Fibroblast of gingiva (primary cell): ENCODE data around the gene CUX1.
"Not testable (repeated sequence)": the region's sequence is repeated elsewhere in the genome, so short reads cannot be mapped to it uniquely, and the experiment has no call there.

Experiments used
- DNase-seq: peaks from one replicate; pipeline ENCODE4 v3.0.0-alpha.2; 2011; ENCODE audit warnings: low read depth

Gene CUX1

DNA sequence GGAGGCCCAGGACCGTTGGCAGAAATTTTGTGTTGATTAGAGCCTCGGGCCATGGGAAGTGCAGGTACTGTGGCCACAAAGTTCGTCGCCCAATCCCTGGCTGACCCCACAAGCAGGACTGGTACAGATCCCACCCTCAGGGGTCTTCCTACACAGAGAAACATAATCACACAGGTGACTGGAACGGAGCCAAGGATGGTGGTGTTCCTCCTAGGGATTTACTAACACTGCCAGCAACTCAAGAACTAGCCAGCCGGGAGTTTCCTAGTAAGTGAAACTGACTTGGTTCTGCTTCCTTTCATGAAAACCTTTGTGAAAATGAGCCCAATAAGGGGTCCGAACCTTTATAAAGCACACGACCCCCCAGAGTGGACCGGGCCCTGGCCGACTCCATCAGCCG is 5.7 kb downstream of the CUX1 start:
- no peak for DNase-seq

DNA sequence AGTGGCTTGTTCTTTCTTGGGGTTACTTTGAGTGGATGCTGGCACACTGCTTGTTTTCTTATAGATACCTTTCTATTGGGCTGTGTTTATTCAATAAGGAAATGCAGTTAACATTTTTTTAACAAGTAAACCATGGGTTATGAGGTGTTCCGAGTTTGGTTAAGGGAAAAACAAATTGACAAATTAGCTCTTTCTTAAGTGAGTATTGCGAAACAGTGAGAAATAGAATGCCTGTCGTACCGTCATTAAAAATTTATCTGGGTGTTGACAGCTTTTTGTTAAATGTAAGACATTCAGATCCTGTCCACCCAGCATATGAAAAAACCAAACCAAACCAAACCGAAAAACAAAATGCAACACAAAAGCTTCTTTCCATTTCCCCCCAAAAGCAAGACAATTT is 6.2 kb downstream of the CUX1 start:
- DNase-seq: no peak

DNA sequence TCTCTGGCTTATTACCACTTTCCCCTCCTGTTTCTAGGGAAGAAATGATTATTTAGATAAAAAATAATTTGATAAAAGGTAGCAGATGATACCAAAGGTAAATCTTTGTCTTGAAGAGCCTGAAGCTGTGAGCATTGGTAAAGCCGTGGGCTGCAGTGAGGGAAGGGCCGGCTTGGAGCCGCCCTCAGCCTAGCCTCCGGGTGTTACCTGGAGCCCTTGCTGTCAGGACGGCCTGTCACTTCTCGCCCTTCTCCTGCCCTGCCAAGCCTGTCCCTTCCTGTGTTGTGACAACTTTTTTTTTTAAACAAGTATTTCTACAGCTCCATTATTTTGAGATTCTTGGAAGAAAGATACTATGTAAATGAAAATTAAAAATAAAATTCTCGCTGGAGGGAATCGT is 7.0 kb downstream of the CUX1 start:
- no peak for DNase-seq

DNA sequence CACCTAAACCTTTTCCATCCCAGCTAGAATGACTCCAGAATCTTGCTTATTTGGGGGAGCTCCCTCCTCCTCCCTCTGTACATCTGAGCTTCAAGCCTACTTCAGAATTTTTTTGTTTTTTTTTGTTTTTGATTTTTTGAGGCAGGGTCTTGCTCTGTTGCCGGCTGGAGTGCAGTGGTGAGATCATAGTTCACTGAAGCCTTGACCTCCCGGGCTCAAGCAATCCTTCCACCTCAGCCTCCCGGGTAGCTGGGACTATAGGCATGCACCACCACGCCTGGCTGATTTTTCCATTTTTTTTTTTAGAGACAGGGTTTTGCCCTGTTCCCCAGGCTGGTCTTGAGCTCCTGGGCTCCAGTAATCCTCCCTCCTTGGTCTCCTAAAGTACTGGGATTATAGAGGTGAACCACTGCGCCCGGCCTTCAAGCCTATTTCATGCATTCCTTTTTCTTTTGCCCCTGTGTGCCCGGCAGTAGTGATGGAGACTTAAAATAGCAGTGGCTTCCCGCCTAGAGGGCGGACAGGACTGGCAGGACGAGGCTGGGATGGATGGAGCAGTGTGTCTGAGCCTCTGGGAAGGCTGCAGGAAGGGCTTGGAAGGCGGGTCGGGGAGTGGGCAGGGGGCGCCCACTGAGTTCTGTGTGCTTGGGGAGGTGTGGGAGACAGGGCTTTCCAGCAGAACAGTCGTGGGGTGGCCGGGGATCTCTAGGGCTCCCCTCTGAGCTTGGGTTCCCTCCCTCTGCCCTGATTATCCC is 8.8 kb downstream of the CUX1 start:
- no peak for DNase-seq

DNA sequence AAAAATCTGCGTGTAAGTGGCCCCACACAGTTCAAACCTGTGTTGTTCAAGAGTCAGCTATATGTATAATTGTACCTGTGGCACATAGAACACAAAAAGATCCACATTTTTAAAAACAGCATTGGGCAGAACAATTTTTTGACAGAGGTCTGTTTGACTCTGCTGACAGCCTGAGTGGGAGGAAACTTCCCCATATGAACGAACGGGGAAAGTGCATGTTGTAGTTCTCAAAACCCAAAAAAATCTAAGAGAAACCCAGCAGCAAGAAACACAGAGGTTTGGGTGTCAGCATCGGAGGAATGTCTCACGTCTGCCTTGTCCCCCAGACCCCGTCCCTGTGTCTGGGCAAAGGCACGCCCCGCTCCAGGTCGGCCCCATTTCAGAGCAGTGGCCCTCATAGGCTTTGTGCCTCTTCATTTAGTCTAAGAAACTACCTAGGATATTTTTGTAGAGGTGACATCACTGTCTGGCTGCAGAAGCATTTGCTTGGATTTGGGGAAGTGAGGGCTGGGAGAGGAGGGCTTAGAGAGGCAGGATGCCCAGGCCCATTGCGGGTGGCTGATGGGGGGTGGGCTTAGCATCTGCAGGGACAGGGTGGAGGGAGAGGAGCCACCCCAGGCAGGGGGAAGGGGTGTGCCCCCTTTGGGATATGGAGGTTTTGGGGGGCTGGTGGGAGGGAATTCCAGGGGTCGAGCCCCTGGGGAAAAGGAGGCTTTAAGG is 11.0 kb downstream of the CUX1 start:
- no peak for DNase-seq

DNA sequence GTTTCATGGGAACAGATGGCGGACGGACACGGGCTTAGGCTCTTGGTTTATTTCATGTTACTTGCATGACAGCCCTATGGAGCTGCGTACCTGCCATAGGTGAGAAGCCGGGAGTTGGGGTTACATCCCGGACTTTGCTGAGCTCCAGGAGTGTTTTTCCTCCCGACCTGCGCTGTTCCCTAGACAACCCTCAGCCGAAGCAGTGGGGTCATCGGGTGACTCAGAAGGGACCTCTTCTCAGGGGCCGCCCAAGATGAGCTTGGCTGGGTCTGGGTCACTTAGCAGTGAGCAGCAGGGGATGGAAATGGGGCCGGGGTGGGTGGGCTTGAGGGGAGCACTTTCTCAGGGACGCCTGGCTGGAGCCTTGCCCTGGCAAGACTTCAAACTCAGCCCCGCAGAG is 11.9 kb downstream of the CUX1 start:
- DNase-seq: no peak

DNA sequence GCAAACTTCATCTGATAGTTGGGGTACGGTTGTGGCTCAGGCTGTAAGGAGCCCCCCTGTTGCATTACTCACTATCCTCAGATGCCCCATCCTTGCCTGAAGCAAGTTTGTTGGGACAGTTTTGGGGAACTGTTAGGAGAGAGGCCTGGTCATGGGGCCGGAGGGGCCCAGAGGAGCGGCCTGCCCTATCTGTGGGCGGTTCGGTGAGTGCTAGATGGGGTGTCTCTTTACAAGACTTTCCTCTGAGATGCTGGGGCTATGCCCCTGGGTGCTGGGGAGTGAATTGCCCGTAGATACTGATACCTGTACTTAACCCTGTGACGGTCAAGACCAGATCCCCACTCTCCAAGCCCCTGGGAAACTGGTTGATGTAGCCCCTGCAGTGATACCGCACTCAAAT is 12.4 kb downstream of the CUX1 start:
- no peak for DNase-seq

DNA sequence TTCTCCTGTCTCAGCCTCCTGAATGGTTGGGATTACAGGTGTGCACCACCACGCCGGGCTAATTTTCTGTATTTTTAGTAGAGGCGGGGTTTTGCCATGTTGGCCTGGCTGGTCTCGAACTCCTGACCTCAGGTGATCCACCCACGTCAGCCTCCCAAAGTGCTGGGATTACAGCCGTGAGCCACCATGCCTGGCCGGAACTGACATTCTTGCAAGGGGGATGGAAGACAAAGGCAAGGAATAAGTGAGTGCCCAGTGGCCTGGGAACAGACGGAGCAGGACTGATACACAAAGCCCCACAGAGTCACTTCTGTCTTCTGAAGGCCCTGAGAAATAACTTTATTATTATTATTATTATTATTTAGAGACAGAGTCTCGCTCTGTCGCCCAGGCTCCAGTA is 14.0 kb downstream of the CUX1 start:
- not testable (repeated sequence) for DNase-seq

DNA sequence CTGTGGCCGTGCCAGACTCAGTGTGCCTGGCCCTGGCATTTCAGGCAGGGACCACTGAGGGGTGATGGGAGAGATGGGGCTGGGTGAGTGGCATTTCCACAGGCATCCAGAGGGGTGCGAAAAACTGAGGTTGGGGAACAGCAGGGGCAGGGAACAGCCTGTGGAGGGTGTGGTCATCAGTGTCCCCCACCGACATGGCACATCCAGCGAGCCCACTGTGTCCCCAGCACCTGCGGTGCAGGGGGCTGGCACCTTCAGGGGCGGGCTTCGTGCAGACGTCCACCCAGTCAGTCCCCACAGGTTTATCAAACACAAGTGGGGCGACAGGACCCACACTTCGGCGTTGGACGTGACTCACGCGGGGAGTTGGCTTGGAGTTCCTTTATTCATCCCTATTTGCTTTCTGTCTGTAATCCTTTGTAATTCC is 14.8 kb downstream of the CUX1 start:
- DNase-seq: no peak

DNA sequence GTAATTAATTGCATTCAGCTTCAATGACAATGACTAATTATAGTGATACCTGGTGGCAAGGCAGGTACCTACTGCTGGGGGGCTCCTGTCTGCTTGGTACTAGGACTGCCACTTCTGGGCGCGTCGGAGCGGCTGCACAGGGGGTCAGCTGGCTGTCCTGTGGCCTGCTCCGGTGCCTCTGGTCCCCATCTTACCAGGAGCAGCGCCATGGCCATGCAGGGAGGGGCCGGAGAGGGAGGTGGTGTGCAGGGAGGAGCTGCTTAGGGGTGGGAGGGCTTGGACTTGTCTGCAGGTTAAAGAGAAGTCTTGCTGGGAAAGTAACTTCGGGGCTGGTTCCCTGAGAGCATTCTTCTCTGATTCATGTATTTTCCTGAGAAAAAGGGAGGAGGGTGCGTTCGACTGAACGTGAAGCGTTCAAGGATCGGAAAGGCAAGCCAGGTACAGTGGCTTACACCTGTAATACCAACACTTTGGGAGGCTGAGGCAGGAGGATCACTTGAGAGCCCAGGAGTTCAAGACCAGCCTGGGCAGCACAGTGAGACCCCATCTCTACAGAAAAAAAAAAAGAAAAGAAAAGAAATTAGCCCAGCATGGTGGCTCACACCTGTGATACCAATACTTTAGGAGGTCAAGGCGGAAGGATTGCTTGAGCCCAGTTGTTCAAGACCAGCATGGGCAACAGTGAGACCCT is 15.4 kb downstream of the CUX1 start:
- no peak for DNase-seq

DNA sequence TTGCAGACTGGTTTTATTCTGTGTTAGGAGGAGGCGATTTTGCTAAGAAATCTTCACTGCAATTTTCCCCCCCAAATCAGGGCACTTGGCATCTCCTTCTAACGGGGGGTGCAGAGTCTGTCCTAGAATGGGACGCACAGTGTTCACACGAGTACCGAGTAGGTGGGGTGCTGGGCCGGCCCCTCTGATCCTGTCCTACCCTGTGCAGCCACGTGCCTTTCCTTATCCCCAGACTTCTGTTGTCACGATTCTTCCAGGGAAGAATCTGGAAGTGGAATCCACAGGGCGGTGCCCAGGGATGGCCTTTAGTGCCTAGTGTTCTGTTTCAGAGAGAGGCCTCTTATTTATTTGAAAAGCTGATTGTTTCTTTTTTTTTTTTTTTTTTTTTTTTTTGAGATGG is 16.4 kb downstream of the CUX1 start:
- DNase-seq: no peak

DNA sequence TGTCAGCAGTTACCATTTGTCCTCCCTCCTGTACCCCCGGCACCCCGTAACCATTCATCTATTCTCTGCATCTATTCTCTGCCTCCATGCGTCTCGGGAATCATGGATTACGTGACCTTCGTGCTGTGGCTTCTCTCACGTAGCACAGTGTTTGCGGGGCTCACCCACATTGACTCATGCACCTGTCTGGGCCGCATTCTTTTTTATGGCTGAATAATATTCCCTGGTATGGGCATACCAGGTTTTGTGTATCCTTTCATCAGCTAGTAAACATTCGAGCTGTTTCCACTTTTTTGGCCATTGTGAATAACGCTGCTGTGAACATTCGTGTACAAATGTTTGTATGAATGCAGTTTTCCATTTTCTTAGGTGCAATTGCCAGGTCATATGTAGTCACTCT is 17.7 kb downstream of the CUX1 start:
- DNase-seq: no peak

DNA sequence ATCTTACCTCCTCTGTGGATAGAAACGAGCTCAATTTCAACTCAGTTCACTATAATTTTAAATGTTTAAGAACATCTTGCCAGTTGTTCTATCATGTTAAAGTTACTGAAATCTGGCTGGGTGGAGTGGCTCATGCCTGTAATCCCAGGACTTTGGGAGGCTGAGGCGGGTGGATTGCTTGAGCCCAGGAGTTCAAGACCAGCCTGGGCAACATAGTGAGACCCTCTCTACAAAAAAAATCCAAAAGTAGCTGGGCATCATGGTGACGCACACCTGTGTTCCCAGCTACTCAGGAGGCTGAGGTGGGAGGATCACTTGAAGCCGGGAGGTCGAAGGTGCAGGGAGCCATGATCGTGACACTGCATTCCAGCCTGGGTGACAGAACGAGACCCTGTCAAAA is 20.0 kb downstream of the CUX1 start:
- not testable (repeated sequence) for DNase-seq

DNA sequence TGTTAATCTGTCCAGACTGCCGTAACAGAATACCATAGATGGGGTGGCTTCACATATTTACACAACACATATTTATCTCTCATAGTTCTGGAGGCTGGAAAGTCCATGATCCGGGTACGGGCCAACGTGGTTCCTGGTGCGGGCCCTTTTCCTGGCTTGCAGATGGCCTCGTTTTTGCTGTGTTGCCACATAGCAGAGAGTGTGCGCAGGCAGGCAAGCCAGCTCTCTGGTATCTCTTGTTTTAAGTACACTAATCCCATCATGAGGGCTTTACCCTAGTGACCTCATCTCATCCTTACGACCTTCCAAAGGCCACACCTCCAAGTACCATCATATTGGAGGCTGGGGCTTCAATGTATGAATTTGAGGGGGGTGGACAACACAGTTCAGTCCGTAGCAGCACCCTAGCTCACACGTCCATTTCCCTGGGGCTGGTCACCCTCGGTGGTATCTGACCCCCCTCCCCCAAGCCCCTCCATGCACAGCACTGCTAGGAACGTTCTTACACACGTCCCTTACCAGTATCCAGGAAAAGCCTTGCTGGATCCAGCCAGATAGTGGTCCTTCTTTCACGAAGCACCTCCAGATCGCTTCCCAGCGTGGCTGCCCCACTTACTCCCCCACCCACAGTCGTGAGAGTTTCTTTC is 21.5 kb downstream of the CUX1 start:
- no peak for DNase-seq

DNA sequence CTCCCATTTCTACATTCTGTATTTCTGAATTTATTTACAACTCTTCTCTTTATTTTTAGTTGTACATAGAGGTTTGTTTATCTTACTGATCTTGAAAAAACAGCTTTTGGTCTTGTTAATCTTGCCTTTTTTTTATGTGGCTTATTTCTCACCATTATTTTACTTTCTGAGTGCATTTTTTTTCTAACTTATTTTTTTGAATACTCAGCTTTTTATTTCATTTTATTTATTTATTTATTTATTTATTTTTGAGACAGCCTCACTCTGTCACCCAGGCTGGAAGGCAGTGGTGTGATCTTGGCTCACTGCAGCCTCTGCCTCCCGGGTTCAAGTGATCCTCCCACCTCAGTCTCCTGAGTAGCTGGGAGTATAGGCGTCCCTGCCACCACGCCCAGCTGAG is 23.9 kb downstream of the CUX1 start:
- no peak for DNase-seq

DNA sequence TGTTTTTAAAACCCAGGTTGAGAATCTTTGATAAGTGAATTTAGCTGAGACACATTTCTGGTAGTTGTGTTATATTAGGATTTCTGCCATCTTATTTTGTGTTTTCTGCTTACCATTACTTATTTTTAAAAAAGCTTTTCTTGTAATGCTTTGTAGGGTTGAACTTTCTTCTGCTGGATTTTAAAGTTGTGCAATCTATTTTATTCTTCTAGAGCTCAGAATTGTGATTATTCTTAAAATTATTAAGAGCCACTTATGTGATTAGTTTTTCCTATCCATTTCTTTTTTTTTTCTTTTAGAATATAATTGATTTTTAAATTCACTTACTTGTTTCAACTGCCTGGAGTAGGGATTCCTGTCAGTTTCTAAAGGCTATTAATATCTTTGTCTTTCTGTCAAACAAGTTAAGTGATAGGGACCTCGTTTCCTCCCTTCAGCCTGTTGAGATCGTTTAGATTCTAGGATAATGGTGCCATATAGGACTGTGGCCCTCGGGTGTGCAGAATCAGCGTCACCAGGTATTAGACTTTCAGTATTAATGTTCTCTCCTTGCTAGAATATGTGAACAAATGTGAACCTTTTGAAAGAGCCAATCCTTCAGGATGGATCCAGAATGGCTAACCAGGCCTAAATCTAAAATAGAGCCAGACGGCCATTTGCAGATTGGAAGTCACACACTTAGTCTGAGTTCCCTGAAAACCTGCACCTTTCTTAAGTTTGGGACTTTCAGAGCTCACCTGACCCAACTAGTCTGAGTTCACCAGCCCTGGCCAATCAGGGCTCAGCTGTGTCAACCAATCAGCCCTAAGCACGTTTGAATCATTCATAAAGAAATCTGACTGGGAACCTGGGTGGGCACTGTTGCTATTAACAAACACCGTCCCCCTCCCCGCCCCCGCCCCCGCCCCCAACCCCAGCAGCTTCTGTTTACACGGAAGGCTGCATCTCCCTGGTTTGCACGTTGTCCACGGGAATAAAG is 26.2 kb downstream of the CUX1 start:
- DNase-seq: no peak

DNA sequence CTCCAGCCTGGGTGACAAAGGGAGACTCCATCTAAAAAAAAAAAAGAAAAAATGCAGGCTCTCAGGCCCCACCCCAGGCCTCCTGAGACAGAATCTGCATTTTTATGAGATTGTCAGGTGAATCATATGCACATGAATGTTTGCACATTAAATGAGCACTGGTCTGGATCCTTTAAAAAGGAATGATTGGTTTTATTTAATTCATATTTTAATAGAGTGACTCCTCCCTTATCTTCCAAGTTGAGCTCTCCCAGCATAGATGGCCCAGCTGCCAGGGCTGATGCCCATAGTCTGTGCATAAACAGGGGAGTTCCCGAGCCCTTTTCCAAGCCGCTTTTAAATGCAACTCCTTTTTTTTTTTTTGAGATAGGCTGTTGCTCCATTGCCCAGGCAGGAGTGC is 28.5 kb downstream of the CUX1 start:
- DNase-seq: no peak

DNA sequence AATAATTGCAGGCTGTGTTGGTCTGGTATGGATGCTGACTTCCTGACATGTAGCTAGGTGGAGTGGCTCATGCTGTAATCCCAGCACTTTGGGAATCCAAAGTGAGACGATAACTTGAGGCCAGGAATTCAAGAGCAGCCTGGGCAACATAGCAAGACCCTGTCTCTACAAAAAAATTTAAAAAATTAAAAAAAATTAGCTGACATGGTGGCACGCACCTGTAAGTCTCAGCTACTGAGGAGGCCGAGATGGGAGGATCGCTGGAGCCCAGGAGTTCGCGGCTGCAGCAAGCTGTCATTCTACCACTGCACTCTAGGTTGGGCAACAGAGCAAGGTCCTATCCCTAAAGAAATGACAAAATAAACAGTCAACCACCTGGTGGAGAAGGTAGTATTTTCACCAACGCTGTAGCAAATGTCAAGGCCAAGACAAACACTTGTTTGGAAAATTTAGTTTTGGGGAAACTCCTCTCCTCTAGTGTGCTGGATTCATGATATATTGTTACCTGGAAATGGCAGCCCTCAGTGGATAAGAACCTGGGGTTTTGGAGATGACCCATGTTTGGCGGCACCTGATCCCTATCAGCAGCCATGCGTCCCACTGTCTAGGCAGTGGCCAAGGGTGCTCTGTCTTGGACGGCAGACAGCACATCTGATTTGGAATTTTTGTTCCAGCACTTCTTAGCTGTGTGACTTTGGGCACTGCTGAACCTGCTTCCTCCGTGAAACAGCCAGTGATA is 29.5 kb downstream of the CUX1 start:
- no peak for DNase-seq

DNA sequence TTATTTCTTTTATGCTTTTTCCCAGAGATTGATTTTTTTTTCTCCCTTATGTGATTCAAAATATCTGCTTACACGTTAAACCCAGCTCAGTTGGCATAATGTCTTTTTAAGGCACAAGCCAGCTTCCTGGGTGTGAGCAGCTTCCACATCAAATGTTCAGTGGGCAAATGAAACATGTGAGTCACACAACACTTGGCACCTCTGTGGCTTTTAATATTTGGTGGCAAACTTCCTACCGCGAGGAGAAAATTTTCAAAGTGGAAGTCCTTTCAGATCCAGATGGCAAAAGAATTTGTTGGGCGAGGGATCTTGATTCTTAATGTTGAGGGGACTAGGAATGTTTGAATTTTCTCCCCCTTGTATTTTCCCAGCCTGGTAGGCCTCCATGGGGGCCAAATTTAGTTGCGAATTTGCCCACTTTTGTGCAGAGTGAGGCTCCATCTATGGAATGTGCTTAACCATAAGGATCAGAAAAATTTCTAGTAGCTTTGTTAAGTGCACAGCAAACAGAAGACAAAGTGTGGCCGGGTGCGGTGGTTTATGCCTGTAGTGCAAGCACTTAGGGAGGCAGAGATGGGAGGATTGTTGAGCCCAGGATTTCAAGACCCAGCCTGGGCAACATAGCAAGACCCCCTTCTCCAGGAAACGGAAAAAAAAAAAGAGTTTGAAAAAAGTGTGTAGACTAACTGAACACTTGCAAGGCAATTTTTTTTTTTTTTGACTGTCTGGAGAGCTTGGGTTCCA is 31.0 kb downstream of the CUX1 start:
- DNase-seq: peak; percentile 39

DNA sequence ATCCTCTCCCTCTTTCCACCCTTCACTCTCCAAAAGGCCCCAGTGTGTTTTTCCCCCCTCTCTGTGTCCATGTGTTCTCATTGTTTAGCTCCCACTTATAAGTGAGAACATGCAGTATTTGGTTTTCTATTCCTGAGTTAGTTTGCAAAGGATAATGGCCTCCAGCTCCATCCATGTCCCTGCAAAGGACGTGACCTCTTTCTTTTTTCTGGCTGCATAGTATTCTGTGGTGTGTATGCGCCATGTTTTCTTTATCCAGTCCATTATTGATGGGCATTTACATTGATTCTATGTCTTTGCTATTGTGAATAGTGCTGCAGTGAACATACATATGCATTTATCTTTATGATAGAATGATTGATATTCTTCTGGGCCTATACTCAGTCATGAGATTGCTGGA is 31.9 kb downstream of the CUX1 start:
- DNase-seq: not testable (repeated sequence)
